DND-41 (cell line): ENCODE measurements around the gene PCDH11Y.
"Not testable (repeated sequence)": the region's sequence is repeated elsewhere in the genome, so short reads cannot be mapped to it uniquely, and the experiment has no call there.

Experiments used
- EZH2 ChIP-seq: IDR thresholded peaks from 3 replicates; pipeline ENCODE4 v1.6.1; 2012; ENCODE audit warnings: borderline replicate concordance, low read depth, mild to moderate bottlenecking, moderate library complexity, low read length, inconsistent platforms; ENCODE audit not compliant: severe bottlenecking
- TF ChIP-seq, protein P1 (sequence below): IDR thresholded peaks from 2 replicates; pipeline ENCODE4 v1.5.1; 2012; ENCODE audit warnings: borderline replicate concordance, low read length, moderate library complexity, mild to moderate bottlenecking; ENCODE audit not compliant: poor library complexity, severe bottlenecking; ENCODE audit errors: extremely low read depth

GRCh38 chrY:4967894-4968293, 32.2 kb upstream of the PCDH11Y start:
- TF ChIP-seq, protein P1, sequence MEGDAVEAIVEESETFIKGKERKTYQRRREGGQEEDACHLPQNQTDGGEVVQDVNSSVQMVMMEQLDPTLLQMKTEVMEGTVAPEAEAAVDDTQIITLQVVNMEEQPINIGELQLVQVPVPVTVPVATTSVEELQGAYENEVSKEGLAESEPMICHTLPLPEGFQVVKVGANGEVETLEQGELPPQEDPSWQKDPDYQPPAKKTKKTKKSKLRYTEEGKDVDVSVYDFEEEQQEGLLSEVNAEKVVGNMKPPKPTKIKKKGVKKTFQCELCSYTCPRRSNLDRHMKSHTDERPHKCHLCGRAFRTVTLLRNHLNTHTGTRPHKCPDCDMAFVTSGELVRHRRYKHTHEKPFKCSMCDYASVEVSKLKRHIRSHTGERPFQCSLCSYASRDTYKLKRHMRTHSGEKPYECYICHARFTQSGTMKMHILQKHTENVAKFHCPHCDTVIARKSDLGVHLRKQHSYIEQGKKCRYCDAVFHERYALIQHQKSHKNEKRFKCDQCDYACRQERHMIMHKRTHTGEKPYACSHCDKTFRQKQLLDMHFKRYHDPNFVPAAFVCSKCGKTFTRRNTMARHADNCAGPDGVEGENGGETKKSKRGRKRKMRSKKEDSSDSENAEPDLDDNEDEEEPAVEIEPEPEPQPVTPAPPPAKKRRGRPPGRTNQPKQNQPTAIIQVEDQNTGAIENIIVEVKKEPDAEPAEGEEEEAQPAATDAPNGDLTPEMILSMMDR = not testable (repeated sequence)
- not testable (repeated sequence) for TF ChIP-seq EZH2
